HG03354 (cell line): ENCODE results near the gene CLASP1.
"Not testable (repeated sequence)": the region's sequence is repeated elsewhere in the genome, so short reads cannot be mapped to it uniquely, and the experiment has no call there.

Source experiments
- ATAC-seq: cut with Tn5 transposase; IDR thresholded peaks from one replicate; pipeline ENCODE4 v1.9.1; 2021; ENCODE audit warnings: mild to moderate bottlenecking; ENCODE audit not compliant: unreplicated experiment, poor library complexity, severe bottlenecking

Gene CLASP1

DNA sequence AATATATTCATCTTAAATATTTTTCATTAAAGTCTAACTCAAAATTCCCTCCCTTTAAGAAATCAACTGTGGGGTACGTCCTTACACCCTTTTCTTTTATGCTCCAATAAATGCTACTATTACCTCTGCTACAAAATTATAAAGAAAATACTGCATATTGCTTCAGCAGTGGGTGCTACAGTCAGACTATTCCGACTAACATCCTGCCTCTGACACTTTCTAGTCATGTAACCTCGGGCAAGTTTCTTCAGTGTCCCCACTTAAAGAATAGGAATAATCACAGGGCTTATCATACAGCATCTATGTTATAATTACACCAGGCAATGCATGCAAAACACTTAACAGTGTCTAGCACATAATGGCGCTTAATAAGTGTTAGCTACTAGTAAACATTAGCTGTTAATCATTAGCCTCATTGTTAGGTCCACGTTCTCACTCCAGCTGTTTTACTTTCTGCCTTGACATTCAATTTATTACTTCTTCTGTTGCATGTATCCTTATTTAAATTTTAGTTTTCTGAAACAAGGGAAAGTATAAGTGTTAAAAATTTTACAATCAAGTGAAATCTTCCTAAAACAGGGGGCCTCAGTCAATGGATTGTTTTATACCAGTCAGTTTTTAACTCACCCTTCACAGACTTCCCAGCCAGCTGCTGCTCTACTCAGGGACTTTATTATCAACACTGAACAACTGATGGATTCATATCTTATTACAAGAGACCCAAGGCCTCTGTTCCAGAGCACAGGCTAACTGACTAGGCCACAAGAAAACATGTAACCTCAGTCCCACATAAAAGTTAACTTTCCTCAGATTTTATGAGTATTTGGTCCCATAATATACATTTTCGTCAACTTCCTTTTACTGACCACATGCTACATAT lies 54.0 kb downstream of the CLASP1 start:
- peak; percentile 54 for ATAC-seq

DNA sequence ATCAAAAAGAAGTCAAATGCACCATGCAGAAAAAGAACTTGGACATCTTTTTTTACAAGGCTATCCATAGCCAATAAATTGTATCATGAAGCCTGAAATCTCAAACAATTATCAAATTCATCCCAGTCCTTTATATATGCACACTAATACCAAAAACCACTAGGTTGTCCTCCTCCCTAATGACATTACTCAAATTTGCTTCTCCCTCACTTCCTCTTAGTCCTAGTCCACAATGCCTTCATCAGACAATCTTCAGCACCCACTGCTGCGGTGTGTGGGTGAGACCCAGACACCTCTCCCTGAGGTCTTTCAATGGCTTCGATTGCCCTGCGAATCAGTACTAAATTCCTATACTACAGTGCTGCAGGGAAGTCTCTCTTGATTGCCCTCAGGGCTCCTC lies 58.1 kb downstream of the CLASP1 start:
- ATAC-seq, result no peak

DNA sequence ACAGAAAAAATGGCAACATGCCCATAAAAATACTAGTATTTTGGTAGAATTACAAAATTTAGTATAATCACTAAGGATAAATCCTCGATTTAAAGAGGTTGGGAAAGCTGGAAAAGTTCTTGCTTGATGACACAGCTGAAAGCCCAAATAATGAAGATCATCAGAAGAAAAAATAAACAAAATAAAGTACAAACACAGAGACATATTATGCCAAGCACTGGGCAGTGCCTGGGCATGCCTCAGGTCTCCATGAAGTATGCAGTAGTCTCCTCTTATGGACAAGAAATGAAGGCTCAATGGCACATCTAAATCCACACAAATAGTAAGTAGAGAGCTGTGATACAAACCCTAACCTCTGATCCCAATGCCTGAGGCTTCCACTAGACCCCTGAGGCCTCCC lies 60.9 kb downstream of the CLASP1 start:
- ATAC-seq, result no peak

DNA sequence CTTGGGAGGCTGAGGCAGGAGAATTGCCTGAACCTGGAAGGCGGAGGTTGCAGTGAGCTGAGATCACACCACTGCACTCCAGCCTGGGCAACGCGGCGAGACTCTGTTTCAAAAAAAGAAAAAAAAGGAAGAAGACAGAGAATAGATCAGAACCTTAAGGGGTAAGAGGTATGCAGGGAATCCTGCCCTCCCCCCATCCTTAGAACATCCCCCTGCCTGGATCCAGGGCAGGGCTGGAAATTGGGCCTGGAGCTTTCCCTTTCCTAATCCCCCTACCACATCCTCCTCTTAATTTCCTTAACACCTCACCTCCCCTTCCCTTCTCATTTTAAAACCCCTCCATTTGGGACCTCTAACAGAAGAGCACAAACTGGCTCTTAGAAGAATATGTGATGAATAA lies 62.1 kb downstream of the CLASP1 start:
- no peak for ATAC-seq

DNA sequence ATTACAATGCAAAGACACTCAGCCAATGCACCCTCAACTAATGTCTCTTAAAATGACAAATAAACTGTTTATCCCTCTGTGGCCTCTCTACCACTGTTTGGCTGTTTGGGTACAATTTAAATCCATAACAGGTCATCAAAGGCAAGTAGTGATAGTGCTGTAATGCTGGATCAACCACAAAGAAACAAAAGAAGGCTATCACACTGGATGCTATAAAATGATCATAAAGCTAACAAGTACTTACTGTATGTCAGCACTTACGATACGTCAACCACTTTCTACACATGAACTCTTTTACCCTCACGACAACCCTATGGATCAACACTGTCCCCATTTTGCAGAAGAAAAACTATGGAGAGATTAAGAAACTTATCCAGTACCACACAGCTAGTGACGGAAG lies 64.5 kb downstream of the CLASP1 start:
- ATAC-seq, result no peak

DNA sequence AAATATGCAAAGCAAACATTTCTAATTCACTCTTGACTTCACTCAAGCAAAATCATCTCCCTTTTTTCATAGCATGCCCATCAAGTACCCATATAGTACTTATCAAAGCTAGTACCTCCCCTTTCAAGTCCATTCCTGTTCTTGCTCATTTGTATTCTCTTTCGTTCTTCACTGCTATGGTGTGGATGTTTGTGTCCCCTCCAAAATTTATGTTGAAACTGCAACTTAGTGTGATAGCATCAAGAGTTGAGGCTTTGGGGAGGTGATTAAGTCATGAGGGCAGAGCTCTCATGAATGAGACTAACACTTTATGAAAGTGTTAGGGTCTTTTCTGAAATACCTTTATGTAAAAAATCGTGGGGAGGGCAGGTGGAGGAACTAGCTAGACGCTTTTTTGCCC lies 65.7 kb downstream of the CLASP1 start:
- no peak for ATAC-seq

DNA sequence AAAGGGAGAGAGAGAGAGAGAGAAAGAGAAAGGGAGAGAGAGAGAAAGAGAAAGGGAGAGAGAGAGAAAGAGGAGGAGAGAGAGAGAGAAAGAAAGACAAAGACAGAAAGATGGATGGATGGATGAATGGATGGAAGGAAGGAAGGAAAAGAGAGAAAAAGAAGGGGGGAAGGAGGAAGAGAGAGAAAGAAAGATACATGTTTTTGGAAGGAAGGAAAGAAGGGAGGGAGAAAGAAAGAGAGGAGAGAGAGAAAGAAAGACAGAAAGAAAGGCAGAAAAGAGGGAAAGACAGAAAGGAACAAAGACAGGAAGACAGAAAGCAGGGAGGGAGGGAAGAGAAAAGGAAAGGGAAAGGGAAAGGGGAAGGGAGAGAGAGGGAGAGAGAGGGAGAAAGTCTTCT lies 67.0 kb downstream of the CLASP1 start:
- ATAC-seq, result no peak

DNA sequence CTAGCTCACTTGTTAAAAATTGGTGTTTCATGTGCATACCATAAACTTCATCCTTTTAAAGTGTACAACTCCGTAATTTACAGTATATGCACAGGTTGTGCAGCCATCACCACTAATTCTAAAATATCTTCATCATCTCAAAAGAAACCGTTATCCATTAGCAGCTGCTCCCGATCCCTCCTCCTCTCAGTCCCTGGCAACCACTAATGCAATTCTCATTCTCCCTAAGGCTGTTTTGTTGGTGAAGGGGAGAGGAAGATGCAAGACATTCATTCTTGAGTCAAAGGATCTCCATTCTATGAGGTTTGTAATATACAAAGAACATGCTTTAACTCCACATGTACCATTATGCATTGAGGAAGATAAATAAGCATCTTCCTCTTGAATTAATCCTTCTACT lies 70.0 kb downstream of the CLASP1 start:
- no peak for ATAC-seq

DNA sequence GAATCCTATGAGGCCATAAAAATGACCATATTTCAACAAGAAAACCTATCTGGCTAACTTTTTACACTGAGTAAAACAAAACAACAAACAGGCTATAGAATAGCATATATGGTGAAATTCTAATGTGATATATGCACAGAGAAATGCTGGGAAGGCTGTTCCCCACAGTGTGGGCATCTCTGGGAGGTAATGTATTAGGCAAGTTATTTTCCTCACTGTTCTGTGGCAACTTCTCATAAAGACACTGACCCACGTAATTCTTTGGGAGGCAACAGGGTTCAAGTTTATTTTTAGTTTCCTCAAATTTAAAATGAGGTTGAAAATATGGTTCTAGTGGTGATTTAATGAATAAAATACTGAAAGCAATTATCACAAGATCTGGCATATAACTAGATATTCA lies 71.9 kb downstream of the CLASP1 start:
- ATAC-seq, result no peak

DNA sequence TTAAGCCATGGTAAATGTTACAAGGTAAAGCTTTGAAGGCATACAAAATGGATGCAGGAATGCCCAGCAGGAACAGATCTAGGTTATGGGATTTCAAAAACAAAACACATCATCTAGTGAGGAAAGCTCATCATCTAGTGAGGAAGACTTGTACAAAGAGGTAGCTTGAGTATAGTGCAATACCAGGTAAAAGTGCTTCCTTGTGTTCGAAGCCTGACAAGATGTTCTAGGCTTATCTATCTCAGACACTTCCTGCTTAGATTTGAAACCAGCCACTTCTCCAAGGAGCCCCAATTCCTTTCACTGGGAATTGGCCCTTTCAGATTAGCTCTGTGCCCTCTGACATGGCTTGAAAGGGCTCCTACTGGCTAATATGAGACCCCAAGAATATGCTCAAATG lies 73.0 kb downstream of the CLASP1 start:
- ATAC-seq, result no peak

DNA sequence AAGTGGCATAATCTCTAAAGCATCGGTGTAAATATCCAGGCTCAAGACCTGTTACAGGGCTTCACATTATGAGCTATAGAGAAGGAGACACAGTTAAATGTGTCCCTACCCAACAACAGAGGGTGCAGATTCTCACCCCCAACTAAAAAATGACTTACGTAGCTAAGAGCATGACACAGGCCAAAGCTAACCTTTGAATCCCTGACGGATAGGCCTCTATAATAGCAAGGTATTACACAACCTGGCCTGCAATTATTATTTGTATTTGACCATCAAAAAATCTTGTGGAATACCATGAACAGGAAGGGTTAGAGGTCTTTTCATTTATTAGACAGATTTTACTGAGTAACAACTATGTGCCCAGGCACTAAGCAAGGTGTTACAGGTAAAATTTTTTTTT lies 73.5 kb downstream of the CLASP1 start:
- no peak for ATAC-seq

DNA sequence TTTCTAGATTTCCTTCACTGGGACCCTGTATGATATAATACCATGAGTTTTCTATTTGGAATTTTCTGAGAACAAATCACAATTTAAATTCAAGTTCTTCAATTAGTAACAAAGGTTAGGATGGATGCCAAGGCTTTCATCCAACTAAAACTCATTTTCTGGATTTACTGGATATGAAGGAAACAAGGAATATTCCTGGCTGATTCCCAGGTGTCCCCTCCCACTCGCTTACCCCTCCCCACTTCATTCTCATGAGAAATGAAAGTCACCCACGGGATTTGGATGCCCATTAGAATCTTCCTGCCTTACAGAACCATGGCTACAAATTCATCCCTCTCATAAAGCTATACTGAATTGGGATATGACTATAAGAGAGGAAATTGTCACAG lies 78.6 kb downstream of the CLASP1 start:
- ATAC-seq, result no peak

DNA sequence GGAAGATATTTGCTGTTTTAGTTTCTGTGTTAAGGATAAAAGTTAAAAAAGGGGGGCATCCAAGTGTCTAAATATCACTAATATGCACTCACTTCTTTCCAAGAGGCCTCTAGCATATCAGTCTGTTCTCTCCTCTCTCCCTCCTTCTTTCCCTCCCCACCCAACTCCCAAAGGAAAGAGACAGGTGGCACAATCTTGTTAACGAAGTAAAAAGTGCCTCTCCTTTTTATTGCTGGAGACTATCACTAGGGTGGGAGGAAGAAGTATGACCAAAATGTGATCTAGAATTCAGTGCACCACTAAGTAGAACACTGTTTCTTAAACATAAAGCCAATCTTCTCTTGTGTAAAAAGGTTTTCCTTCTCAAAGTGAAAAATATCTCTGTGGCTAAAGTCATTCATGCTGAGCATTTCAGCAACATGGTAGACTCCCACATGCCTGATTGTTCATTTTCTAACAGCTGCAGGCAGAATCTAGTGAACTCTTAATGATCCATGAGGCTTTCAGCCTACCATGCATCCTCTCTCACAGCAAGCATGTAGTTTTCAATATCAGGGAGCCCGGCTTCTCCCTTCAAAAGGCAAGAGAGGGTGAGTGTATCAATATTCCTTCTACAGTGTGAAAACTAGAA lies 79.1 kb downstream of the CLASP1 start:
- ATAC-seq, result no peak

DNA sequence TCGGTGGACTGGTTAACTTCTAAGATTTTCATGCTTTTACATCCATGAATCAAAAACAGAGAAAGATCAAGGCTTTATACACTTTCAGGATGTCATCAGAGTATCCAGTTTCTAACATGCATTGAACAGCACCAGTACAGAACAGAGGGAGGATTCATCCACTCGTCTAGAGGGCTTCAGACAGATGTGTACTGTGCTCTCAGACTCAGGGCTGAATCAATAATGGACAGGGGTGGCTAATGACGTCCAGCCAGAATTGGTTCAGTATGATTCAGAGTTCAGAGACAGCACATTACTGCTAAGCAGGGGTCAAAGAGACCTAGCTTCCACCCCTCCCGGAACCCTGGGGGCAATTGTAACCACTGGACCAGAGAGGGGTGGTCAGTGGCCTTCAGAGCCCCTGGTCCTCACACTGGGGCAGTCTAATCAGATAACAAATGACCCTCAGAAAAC lies 81.3 kb downstream of the CLASP1 start:
- no peak for ATAC-seq

DNA sequence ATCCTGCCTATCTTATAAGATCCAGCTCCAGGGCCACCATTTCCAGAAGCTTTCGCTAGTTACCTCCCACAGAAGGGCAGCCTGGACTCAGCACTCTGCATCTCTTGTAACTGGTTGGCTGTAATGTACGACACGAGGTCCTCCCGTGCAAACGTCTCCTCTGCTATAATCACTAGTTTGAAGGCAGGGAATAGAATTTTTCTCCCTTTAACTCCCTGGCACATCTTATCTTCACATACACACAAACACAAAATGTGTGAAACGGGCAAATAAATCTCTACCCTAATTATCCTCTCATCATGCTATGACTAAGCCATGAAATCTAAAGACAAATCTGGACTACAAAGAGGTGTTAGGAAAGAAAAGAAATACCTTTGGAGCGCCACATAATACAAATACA lies 81.8 kb downstream of the CLASP1 start:
- ATAC-seq, result no peak

DNA sequence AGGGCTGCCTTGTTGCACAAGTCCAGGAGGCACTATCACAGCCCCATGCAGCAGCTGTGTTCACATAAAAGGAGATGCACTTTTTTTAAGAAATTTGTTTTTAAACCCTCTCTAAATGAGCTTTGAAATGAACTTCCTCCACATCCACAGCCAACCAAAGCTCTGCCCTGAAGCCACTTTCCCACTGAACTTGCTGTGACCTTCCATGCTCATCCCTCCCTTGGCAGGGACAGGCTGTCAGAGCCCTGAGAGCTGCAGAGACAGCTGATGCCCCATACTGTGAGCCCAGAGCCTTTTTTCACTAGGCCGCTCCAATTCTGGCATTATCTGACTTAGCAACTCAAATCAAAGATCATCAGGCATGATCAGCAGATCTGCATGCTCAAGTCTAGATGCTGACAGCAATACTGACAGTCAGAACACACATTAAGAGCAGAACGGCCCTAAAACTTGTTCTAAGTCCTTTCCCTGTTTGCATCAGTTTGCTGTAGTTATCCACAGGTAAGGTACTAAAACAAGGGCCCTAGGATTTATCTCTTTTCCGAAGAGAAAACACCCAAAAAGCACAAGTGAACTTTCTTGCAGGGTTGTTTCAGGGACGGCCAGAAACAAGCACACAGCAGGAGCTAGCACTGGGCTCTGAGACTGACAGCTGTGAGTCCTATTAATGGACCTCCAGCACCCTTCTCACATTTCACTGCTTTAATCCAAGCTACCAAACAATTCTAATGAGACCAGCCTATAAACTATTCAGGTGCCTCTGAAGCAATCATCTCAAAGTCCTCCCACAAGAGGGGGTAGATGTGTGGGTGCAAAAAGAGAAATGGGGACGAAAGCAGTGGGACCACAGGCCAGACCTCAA lies 83.6 kb downstream of the CLASP1 start:
- ATAC-seq, result no peak

DNA sequence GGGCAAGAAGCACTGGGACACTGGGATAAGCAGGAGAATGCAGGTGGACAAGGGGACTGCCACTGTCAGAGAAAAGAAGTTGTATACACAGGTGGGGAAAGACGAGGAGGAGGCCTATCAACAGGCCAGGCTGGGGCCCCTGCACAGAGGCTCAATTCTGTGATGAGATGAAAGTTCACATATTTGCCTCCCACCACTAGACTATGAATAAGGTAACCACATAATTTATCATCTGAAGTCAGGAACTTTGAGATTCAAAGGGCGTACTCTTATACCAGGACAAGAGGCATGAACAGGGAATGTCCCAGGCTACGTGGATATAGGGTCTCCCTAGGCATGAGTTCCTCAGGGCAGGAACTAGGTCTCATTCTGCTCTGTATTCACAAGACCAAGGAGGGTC lies 84.4 kb downstream of the CLASP1 start:
- ATAC-seq, result no peak

DNA sequence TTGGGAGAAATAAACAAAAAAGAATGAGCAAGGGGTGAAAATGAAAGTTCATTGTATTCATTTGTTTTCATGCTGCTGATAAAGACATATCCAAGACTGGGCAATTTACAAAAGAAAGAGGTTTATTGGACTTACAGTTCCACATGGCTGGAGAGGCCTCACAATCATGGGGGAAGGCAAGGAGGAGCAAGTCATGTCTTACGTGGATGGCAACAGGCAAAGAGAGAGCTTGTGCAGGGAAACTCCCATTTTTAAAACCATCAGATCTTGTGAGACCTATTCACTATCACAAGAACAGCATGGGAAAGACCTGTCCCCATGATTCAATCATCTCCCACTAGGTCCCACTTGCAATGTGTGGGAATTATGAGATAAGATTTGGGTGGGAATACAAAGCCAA lies 85.5 kb downstream of the CLASP1 start:
- ATAC-seq, result not testable (repeated sequence)

DNA sequence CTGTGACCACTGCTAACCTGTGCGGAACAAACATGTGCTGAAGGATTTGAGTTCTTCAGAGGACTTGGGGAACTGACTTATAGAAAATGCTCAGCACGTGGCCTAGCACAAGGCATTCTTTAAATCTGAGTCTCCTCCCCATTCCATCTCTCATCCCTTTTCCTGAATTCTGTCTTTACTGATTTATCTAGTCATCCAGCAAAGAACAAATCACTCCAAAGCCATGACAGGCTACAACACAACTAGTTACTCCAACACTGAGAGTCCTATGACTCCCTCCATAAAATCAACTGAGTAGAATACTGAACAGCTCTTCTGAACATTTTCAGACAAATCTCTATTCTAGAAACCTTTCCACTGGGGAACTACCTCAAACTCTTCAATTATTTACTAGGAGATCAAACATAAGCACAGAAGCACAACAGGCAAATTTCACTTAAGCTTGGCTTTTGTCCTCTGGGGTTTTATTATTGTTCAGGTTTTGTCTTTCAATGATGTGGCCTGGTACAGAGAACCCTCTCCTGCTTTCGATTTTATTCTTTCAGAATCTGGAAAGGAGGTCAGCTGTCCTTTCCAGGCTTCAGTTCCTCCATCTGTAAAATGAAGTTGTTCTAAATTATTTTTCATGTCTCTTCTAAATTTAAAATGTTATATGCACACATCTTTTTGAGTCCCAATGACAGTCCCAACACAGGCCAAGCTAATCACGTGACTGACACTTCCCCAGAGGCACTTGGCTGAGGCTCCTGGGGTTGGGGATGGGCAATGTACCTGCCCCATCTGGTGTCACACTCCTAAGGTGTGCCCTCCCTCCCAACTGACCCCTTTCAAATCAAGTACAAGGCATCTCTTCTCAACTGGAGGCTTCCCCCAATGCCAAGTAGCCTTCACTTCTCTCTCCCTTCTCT lies 86.7 kb downstream of the CLASP1 start:
- ATAC-seq, result peak; percentile 69
